Thyroid gland (tissue), 4 donors: ENCODE measurements around the gene GRXCR2. TPM values are rescaled to one million over a fixed set of nuclear protein-coding genes. Genes with fewer than 3 reads are reported as not detected.

ENCODE experiments used
- DNase-seq, 2 donors: peaks; one replicate each; pipeline ENCODE4 v3.0.0-alpha.2; 2019
- H3K27ac ChIP-seq, 3 donors: fragments of 200-600 bp; sonication (generic); 1 replicate in 2 of 3; 2 replicates in 1 of 3; pipeline ENCODE4 v1.5.1; 2016 to 2019; ENCODE audit warnings: mild to moderate bottlenecking in 1 of 3, moderate library complexity in 1 of 3
- H3K27me3 ChIP-seq: fragments of 200-600 bp; sonication (generic); one replicate; pipeline ENCODE4 v1.5.1; 2019
- H3K36me3 ChIP-seq, 2 donors: fragments of 200-600 bp; sonication (generic); one replicate each; pipeline ENCODE4 v1.5.1; 2016 to 2019
- H3K4me1 ChIP-seq, 2 donors: fragments of 200-600 bp; sonication (generic); one replicate each; pipeline ENCODE4 v1.5.1; 2017 to 2019
- H3K4me3 ChIP-seq, 3 donors: fragments of 200-600 bp; sonication (generic); replicated peaks in 1 of 3; 1 replicate in 2 of 3; 2 replicates in 1 of 3; pipeline ENCODE4 v1.5.1; 2016; ENCODE audit warnings: mild to moderate bottlenecking in 1 of 3
- H3K9me3 ChIP-seq: fragments of 200-600 bp; sonication (generic); one replicate; pipeline ENCODE4 v1.5.1; 2017
- CTCF ChIP-seq, 6 experiments: fragments of 200-600 bp in 3 of 6; fragments of 450-650 bp in 3 of 6; sonication (generic) in 3 of 6; IDR thresholded peaks; one replicate each; pipeline ENCODE4 v1.5.1; 2016 to 2019; ENCODE audit warnings: antibody characterized with exemption in 6 of 6, mild to moderate bottlenecking in 2 of 6, inconsistent platforms in 1 of 6, moderate library complexity in 1 of 6
- POLR2A ChIP-seq, 2 donors: fragments of 450-650 bp; IDR thresholded peaks; one replicate each; pipeline ENCODE4 v1.6.1; 2017; ENCODE audit warnings: antibody characterized with exemption in 2 of 2, mild to moderate bottlenecking in 2 of 2, moderate library complexity in 1 of 2
- WGBS, 2 donors: methylation state at CpG; one replicate each; pipeline ENCODE4 v1.1.5; 2017; 5-methylcytosine and 5-hydroxymethylcytosine counted together
- intact Hi-C: fragments of 100-400 bp; cut with DNase I; formaldehyde crosslinking; loops from one replicate; pipeline ENCODE4 v1.15.1; 2023
- total RNA-seq, 4 donors: library from RNA; depleted of rRNA; stranded (reverse); fragments of >200 nt; gene quantifications; one replicate each; pipeline ENCODE4 v1.2.3, GENCODE V29; 2016

Gene GRXCR2
- total RNA-seq, 4 donors from 2014 or later = 0.13 TPM; not detected in 3

GRCh38 chr5:145918397-145918796 lies 45.6 kb upstream of the GRXCR2 start:
- Histone ChIP-seq H3K9me3 (no peaks in the 10 kb centered on the region), H3K27me3 (no peaks in the 10 kb centered on the region), H3K36me3 (no peaks in the 10 kb centered on the region), H3K4me1 (no peaks in the 10 kb centered on the region), H3K4me3 (no peak overlapping the region), H3K27ac (no peak overlapping the region)
- DNase-seq = no peak
- TF ChIP-seq CTCF (IDR thresholded peaks at IDR 0.05) (no peak), POLR2A (IDR thresholded peaks at IDR 0.05) (no peak)
- 87 to 92% methylated on average over 2 of the region's 2 CpGs for WGBS, 2 donors
- intact Hi-C loops = no loop called here

- Histone ChIP-seq H3K36me3 (no peaks in the 10 kb centered on the region), H3K9me3 (no peaks in the 10 kb centered on the region), H3K4me1 (no peaks in the 10 kb centered on the region), H3K27ac (no peak overlapping the region), H3K27me3 (no peaks in the 10 kb centered on the region), H3K4me3 (no peak overlapping the region)
- DNase-seq = no peak
- TF ChIP-seq CTCF (IDR thresholded peaks at IDR 0.05) (no peak), POLR2A (IDR thresholded peaks at IDR 0.05) (no peak)
- intact Hi-C loops = no loop called here
These were observed 44.5 kb upstream of the GRXCR2 start for GRCh38 chr5:145917288-145917687.

GRCh38 chr5:145915970-145916638 lies 43.3 kb upstream of the GRXCR2 start:
- DNase-seq = no peak
- Histone ChIP-seq H3K27ac (no peak overlapping the region), H3K27me3 (no peaks in the 10 kb centered on the region), H3K36me3 (no peaks in the 10 kb centered on the region), H3K4me3 (no peak overlapping the region), H3K9me3 (no peaks in the 10 kb centered on the region), H3K4me1 (no peaks in the 10 kb centered on the region)
- intact Hi-C loops = no loop called here
- WGBS, 2 donors = 91% methylated on average over 7 of the region's 7 CpGs
- no peak for TF ChIP-seq CTCF (IDR thresholded peaks at IDR 0.05)
- no peak for TF ChIP-seq POLR2A (IDR thresholded peaks at IDR 0.05)

- Histone ChIP-seq H3K4me1 (no peaks in the 10 kb centered on the region), H3K27ac (no peak overlapping the region), H3K36me3 (no peaks in the 10 kb centered on the region), H3K27me3 (no peaks in the 10 kb centered on the region), H3K4me3 (no peak overlapping the region), H3K9me3 (no peaks in the 10 kb centered on the region)
- 94 to 96% methylated on average over 7 of the region's 7 CpGs for WGBS, 2 donors
- DNase-seq = no peak
- no peak for TF ChIP-seq CTCF (IDR thresholded peaks at IDR 0.05)
- no peak for TF ChIP-seq POLR2A (IDR thresholded peaks at IDR 0.05)
- intact Hi-C loops = no loop called here
These were observed 40.9 kb upstream of the GRXCR2 start for GRCh38 chr5:145913701-145914100.

- Histone ChIP-seq H3K4me3 (no peak overlapping the region), H3K36me3 (no peaks in the 10 kb centered on the region), H3K9me3 (no peaks in the 10 kb centered on the region), H3K27ac (no peak overlapping the region), H3K4me1 (no peaks in the 10 kb centered on the region), H3K27me3 (no peaks in the 10 kb centered on the region)
- whole genome bisulfite sequencing, 2 donors = 92 to 94% methylated on average over 5 of the region's 5 CpGs
- no peak for DNase-seq
- TF ChIP-seq POLR2A (IDR thresholded peaks at IDR 0.05) = no peak
- TF ChIP-seq CTCF (IDR thresholded peaks at IDR 0.05) = no peak
- intact Hi-C loops = no loop called here
These were observed 39.8 kb upstream of the GRXCR2 start for GRCh38 chr5:145912594-145912993.
